ENCODE measurements around the gene HMGB2.

HMGB2 gene

DNA sequence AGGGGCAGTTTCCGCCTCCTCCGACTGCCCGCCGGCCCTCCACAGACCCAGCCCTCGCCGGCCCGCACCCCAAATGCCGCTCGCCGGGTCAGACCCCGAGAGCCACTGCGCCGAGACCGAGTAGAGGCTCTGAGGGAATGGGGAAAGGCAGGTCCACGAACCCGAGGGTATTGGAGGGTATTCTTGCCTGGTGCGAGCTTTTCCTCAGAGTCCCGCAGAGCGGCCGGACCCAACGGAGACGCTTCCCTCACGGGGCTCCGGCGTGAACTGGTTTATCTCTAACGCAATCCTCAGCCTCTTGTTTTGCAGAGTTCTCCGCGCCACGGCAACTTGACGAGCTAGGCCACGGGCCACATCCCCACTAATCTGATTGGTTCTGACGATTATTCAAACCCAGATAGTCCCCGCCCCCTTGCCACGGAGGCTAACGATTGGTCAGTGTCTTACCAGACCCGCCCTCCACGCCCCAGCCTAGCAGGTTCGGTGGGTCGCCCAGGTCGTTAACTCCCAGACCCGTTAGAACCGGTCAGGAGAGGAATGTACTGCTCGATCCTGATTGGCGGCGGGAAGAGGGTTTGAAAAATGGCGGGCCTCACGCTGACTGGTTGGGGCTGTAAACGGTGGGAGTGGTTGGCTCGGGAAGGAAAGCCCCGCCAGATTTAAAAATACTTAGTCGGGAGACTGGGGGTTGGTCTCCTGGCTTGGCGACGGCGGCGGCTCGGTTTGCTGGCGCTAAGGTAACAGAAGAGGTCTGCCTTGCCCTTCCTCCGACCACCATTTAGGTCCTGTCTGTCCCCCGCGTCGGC, at the start of gene HMGB2:
Gene HMGB2, minus strand, starts transcription at position 274 of the 806 bp plus-strand sequence. CDS start 709 bp downstream, outside the sequence.
- DNase-seq (ENCODE audit: low spot score) = peak; percentile 100

DNA sequence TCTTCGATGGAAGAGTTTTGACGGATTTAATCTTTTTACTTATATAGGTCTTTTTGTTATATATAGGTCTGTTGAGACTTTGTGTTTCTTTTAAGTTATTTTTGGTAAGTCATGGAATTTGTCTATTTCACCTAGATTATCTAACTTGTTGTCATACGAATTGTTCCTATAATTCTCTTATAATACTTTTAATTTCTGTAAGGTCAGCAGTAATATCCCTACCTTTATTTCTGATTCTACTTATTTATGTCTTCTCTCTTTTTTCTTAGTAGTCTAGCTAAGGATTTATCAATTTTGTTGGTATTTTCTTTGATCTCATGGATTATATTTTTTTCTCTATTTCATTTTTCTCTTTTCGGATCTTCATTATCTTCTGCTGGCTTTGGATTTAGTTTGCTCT, 48.2 kb upstream of the HMGB2 start:
- DNase-seq (ENCODE audit: low spot score) = no peak

DNA sequence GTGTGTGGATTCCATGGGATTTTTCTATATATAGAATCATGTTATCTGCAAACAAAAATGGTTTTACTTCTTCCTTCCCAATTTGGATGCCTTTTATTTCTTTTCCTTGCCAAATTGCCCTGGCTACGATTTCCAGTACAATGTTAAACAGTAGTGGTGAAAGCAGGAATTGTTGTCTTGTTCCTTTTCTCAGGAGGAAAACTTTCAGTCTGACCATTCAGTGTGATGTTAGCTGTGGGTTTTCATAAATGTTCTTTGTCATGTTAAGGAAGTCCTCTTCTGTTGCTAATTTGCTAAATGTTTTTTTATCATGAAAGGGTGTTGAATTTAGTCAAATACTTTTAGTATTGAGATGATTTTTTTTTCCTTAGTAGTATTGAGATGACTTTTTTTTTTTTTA, 47.5 kb upstream of the HMGB2 start:
- no peak for DNase-seq (ENCODE audit: low spot score)

DNA sequence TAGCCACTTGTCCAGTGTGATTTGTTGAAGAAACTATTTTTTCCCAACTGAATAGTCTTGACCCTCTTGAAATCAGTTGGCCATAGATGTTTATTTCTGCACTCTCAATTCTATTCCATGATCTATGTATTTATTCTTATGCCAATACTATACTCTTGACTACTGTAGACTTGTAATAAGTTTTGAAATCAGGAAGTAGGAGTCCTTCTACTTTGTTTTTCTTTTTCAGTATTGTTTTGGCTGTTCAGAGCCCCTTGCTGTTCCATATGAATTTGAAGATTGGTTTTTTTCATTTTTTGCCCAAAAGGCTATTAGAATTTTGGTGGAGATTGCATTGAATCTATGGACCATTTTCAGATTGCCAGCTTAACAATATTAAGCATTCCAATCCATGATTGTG, 46.8 kb upstream of the HMGB2 start:
- no peak for DNase-seq (ENCODE audit: low spot score)

DNA sequence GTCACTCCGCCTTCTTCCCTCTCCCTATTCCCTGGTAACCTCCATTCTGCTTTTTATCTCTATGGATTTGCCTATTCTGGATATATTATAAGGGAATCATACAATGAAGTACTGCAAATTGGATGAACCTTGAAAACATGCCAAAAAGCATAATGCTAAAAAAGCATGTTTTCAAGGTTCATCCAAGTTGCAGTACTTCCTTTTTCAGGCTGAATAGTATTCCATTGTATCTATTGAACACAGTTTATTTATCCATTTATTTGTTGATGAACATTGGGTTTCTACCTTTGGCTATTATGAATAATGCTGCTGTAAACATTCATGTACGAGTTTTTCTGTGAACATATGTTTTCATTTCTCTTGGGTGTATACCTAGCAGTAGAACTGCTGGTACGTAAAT, 45.8 kb upstream of the HMGB2 start:
- no peak for DNase-seq (ENCODE audit: low spot score)

DNA sequence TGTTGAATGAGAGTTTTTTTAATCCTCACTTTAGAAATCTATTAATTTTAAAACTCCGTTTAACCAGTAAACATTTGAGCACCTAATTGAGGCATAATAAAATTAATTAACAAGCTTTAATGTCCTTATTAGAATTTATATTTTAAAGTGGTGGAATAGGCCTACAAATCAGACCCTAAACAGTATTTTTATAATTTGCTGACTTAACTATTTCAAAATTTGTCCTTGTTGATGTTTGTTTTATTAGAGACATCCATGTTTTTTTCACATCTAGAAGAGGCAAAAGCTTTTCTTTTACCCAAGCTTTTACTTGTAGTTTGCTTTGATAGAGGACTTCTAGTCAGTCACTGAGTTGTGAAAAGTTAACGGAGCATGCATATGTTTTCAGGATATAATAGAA, 40.4 kb upstream of the HMGB2 start:
- DNase-seq (ENCODE audit: low spot score) = no peak

DNA sequence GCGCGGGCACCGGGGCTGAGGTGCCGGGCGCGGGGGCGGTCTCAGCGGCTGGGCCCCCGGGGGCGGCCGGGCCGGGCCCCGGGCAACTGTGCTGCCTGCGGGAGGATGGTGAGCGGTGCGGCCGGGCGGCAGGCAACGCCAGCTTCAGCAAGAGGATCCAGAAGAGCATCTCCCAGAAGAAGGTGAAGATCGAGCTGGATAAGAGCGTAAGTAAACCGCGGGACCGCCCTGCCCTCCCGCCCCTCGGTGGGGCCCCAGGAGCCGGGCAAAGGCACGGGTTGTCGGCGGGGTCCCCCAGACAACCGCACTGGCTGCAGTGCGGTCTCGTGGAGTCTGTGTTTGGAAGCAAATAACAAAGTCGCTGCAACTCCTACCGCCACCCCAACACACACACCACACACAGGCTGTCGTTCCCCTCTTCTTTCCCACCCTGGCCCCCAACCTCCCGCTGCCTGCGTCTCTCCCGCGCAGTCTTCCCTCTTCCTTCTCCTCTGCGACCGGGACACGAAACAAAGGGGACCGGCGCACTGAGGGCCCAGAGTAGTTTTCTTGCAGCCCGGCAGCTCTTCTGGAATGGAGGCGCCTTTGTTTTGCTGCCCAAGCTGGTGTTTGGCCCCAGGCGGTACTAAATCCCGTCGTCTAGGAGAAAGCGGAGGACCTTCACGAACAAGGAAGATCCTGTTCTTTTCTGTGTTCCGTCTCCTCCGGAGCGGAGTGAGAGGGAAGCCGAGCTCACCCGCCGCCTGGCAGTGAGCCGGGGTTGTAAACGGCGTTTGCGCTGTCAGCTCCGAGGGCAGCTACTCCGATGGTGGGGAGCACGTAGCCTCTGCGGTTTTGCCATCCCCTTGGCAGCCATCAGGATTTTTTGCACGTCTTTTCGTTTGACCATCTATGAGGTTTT, 37.4 kb upstream of the HMGB2 start:
- peak; percentile 31 for DNase-seq (ENCODE audit: low spot score)

DNA sequence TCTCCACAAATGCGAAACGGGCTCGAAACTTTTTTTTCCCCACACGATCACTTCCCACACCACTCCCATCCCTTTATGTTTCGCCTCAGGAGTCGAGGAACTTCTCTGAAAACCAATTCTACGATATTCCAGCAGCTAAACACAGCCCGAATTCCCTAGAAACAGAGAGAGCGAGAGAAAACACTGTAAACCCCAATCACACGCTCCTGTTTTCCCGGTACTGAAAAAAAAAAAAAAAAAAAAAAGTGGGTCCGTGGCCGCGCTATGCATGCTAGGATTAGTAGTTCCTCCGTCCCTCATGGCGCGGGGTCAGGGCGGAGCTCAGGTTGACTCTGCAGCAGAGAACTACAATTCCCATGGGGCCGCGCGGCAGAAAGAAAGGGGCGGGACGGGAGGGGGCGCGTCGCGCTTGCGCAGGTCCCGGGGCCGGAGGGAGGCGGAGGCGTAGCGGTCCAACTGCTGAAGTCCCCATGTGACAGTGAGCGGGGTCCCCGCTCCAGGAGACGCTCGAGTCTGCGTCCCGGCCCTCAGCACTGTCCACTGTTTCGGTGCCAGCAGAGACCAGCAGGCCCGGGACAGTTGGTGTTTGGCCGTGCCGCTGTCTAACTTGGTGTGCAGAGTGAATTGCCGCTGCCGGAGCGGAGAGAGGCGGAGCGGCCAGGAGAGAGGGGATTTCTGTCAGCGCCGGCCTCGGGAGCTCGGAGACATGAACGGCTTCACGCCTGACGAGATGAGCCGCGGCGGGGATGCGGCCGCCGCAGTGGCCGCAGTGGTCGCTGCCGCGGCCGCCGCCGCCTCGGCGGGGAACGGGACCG, 36.5 kb upstream of the HMGB2 start, which contains the start of gene SAP30:
Gene SAP30, plus strand, starts transcription at position 478 of the 815 bp plus-strand sequence. Its CDS starts 229 bp downstream, at position 707.
- peak; percentile 97 for DNase-seq (ENCODE audit: low spot score)

DNA sequence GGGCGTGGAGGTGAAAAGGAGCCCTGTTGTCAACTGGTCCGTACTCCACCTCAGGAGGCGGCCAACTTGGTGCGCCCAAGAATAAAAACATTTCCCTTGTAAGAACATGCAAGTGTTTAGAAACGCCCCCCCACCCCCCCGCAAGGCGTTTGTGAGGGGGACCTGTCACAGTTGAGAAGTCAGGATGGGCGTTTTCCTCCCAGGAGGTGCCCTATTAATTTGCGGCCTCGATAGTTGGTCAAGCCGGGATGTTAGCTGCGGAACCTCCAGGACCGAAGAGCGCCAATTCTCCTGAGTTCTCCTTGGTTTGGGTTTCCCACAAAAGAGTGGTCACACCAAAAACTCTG, 35.9 kb upstream of the HMGB2 start:
- peak; percentile 67 for DNase-seq (ENCODE audit: low spot score)

DNA sequence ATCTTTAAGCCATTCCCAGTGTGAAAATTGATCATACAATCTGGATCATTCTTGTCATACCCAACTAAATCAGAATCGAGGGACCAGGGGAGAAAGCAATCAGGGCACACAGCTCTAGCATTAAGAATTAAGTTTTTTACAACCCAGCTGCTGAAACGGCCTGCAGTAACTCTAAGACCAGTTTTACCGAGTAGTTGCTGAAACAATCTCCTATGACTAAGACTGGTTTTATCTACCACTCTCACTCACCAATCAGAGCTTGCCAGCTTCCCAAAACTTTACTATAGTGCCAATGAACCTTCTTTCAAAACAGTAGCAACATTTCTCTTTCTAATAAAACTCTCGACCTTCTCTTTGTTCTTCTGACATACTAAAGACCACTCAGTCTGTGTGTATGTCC, 33.8 kb upstream of the HMGB2 start:
- no peak for DNase-seq (ENCODE audit: low spot score)

DNA sequence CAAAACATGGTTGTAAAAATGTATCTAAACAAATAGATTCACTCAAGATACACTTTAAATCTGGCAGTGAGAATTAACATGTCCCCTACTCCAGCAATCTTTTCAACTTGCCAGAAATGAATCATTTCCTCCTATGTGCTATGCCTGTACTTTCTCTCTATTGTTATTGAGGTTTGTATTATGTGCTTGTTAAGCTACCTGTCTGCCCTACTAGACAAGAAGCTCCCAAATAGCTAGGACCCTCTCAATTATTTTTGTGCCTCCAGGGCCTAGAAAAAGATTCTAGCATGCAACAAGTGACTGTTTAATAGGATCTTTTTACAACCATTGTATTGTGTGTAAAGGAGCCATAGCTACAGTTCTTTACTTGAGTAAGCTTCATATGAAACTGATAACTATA, 33.1 kb upstream of the HMGB2 start:
- DNase-seq (ENCODE audit: low spot score) = peak; percentile 22

DNA sequence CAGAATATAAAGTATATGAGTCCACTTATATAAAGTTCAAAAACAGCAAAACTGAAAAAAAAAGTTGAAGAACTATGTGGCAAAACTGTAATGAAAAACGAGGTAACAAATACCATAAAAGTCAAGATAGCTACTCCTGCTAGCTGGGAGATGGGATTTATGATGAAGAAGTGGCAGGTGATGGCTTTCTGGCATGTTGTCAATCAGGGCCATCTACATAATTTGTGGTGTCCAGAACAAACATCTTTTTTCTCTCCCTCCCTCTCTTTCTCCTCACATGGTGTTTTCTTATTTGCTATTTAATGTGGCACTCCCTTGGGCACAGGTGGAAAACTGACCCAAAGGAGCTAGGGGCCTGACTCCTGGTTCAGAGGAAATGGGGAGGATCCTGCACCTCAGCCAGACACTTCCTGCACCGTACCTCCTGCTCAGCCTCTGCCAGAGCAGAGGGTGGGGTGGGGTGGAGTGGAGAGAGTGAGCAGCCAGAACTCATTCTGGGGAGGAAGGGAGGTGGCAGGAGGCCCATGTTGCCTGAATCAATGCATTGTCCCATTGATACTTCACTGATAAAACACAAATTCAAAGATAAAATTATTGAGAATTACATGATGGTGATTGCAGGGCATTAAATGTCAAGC, 31.3 kb upstream of the HMGB2 start:
- peak; percentile 12 for DNase-seq (ENCODE audit: low spot score)

DNA sequence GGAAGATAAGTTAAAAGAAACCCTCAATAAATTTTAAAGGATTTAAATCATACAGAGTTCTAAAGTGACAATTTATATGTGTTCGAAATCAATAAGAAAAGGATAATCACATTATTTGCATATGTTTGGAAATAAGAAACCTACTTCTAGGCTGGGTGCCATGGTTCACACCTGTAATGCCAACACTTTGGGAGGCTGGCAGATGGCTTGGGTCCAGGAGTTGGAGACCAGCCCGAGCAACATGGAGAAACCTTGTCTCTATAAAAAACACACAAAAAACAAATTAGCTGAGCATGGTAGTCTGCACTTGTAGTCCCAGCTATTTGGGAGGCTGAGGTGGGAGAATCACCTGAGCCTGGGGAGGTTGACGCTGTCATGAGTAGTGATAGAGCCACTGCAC, 28.5 kb upstream of the HMGB2 start:
- no peak for DNase-seq (ENCODE audit: low spot score)

DNA sequence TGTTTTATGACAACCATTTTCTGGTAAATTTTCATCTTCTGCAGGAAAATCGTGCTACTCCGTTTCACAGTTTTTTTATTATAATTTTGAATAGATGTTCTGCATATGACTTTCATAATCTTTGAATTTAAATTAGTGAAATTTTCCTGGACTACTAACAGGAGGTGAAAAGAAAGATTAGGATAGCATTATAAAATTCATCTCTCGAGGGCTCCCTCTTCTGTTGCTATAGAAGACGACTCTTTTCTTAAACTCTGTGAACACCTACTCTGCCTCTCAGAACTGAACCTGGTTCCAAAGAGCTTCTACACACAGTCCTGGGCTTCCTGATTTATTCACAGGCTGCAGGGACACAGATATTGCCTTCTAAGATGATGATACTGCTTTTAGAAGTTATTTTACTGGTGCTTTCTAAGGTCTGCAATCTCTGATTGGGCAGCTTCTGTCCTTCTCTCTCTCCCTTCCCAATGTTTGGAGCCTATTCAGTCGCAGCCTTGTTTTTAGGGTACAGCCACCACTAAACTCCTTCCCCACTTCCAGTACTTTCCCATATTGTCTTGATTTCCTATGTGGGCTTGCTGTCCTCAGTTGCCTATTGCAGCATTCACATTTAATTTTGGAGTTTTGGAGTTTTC, 26.5 kb upstream of the HMGB2 start:
- DNase-seq (ENCODE audit: low spot score) = no peak

DNA sequence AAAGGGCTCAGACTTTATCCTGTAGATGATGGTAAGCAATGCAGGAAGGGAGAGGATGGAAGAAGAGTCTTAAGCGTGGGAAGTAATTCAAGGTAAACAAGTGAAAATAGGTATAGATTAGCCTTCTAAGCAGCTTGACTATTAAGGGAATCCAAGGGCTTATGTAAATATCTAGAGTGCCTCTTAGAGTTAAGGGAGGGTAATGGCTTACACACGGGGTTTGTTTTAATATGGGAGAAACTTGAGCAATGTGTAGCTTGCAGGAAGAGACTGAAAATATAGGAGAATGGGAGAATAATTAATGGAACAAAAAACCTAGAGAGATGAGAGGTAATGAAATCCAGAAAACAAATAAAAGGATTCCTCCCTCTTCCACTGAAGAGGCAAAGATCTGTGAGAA, 23.8 kb upstream of the HMGB2 start:
- no peak for DNase-seq (ENCODE audit: low spot score)

DNA sequence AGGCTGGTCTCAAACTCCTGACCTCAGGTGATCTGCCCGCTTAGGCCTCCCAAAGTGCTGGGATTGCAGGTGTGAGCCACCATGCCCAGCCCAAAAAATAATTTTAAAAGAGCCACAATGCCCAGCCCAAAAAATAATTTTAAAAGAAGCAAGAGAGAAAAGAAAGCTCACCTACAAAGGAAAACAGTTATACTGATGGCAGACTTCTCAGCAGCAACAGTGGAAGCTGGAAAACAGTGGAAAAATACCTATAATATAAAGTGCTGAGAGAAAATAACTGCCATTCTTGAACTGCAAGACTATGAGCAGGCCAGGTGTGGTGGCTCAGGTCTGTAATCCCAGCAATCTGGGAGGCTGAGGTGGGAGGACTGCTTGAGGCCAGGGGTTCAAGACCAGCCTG, 13.3 kb upstream of the HMGB2 start:
- no peak for DNase-seq (ENCODE audit: low spot score)

DNA sequence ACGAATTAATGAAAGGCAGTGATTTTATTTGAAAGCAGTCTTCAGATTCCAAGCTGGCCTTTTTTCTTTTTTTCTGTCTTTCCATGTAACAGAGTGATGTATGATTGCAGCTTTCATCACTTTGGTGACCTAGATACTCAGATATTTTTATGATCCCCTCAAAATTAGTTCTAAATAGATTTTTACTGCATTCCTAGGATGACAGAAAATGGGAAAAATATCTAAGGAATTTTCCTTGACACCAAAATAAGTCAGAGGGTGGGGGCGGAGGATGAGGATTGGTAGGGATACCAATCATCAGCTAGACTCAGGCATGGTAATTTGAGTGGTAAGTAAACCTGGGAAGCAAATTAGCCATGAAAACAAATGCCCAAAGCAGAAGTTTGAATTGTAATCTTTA, 11.9 kb upstream of the HMGB2 start:
- DNase-seq (ENCODE audit: low spot score) = no peak

DNA sequence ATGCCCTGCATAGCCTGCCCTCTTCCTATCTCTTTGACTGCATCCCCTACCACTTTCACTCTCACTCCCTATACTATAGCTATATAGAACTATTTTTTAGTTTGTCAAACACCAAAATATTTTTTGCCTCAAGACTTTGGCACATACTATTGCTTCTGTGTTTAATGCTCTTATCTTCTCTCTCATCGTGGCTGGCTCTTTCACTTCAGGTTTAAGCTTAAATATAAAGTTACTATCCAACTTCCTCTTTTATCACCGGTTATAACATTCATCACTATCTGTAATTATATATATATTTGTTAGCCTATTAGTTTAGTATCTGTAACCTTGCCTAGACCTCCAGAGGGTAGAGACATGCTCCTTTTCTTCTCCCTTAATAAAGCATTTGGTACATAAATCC, 11.5 kb upstream of the HMGB2 start:
- no peak for DNase-seq (ENCODE audit: low spot score)

DNA sequence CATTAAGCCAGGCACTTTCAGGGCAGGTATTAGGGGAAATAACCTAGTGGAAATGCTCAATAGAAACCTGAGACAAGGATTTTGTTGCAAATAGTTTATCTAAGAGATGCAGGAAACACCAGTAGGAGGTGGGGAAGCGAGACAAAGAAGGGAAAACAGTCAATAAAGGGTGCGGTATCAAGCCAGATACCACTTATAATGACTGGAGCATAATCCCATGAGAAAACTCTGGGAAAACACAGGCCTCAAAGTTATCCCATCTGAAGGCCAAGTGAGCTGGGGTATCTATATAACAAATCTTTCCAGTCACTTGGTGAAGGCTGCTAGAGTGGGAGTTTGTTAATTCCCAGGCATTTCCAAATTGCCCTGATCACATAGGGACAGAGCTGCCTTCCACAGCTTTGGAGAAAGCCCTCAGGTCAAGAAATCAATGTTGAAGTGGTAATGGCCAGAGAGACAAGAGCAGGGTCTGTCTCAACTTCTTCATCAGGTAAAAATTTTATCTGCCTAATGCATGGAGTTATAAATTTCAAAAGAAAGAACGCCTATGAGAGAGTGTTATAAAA, 9.8 kb upstream of the HMGB2 start:
- no peak for DNase-seq (ENCODE audit: low spot score)

DNA sequence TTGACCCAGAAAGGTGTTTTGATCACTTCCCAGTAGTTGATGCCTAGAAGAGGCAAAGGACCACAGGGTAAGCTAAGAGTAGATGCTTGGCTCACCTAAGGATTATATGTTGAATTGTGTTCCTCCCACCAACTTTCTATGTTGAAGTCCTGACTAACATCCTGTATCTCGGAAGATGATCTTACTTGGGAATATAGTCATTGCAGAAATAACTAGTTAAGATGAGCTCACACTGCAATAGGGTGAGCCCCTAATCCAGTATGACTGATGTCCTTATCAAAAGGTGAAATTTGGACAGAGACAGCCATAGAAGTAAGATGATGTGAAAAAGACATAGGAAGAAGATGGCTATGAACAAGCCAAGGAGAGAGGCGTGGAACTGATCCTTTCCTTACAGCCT, 3.3 kb upstream of the HMGB2 start:
- no peak for DNase-seq (ENCODE audit: low spot score)

Measured in CD4-positive, alpha-beta T cell treated with Interleukin-2 at 100 ng/mL for 4 hours (primary cell).